NCI-H2029 treated with DMSO at 0.1 percent for 48 hours (cell line): ENCODE measurements around the gene PDS5B.

ENCODE experiments used
- DNase-seq: peaks from one replicate; lab custom pipeline; 2025; lab: John Stamatoyannopoulos, UW

Gene PDS5B

DNA sequence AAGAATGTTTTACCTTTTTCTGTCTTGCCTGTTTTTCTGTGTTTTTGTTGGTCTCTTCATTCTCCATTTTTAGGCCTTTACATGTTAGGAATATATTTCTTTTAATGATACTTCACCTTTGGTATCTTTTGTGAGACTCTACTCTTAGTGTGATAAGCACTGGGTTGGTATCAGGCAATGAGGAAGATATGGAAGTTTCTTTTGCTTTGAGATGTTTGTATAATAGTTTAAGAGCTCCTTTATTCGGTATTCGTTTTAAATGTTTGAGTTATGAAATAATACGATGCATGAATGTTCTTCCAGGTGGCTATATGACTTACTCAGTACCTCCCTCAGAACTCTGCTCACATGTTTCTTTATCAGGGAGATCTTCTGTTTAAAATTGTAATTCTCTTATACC, 144.8 kb downstream of the PDS5B start:
- DNase-seq = no peak

DNA sequence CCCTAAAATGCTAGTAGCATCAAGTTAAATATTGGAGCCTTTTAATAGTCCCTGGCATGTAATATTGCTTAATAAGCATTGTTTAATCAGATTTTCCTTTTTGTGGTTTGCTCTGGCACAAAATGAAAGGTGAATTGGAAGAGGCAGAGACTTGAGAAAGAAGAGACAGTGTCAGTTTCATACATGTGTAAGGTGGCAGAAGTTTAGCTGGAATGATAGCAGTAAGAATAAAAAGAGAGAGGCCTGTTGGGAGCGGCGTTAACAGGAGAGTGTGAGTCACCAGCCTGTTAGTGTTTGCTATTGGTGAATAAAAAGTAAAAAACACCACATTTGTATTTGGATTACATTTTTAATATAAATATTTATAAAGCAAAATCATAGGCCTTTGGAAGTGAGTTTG, 145.3 kb downstream of the PDS5B start:
- DNase-seq = no peak

DNA sequence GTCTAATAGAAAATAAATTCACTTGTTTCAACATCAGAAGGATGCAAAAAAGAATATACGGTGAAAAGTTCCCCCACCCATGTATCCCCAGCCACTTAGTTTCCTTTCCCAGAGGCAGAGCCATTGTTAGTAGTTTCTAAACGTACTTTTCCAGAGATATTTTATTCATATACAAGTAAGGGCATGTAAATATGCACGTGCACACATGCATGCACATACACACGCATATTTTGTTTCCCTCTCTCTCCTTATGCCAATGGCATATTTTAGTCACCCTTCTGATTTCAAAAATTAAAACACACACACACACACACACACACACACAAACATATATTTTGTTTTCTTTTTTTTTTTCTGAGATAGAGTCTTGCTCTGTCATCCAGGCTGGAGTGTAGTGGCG, 147.4 kb downstream of the PDS5B start:
- no peak for DNase-seq

DNA sequence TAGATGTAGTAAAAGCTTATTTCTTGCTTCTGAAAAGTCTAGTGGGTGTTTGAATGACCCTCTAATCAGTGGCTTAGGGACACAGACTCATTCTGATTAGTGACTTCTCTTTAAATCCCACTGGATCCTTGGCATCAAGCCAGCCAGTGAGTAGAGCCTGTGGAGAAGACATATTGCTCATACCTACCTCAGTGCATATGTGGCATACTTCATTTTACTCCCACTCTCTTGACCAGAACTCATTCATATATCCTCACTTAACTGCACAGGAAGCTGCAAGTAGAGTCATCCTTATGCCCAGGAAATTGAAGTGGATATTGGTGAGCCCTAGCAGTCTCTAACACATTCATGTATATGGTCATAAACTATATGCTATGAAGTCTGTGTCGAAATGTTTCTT, 148.3 kb downstream of the PDS5B start:
- no peak for DNase-seq

DNA sequence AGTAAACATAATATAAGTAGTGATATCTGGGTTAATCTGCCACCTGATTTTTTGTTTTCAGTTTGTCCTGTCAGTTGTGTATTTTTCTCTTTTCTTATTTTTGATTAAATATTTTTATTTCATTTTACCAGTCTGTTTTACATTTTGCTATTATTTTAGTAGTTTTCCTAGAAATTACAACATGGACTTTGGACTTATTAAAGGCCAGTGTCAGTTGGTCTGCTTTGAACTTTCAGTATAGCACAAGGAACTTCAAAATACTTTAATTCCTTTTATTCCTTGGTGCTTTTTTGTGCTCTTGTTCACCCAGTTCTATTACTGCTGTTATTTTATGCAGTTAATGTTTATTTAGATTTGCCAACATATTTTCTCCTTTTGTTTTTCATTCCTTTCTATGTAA, 149.6 kb downstream of the PDS5B start:
- DNase-seq = no peak

DNA sequence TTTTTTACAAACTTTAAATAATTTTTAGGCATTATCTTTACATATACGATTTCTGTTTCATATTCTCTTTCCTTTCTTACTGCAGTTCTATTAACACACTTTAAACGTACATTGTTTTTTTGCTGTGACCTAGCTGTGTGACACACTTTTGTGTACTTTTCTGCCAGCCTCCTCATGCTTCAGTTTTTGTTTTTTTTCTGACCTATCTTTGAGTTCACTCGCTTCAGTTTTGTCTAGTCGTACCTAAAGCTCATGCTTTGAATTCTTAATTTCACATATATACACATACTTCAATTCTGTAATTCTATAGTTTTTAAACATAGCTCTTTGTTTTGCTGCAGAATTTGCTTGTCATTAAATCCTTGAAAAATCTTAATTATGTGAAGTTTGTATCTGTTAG, 150.4 kb downstream of the PDS5B start:
- no peak for DNase-seq

DNA sequence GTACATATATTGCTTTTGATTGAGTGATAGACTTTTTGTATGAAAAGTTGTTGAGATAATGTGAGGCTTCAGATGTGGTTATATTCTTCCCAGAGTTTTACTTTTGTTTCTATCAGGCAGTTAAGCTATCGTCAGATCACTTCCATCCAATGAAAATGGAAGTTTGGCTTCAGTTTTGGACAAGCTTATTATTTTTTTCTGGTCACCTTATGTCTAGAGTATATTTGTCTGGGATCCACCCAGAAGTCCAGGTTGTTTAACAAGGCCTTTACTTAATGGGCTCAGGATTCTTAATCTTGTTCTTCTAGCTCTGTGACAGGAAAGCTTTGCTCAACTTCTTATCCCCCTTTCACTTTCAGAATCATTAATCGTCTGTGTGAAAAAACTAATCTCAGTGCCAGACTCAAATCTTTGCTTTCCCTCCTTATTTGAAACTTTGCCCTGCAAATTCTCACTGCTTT, 150.9 kb downstream of the PDS5B start:
- DNase-seq = no peak

DNA sequence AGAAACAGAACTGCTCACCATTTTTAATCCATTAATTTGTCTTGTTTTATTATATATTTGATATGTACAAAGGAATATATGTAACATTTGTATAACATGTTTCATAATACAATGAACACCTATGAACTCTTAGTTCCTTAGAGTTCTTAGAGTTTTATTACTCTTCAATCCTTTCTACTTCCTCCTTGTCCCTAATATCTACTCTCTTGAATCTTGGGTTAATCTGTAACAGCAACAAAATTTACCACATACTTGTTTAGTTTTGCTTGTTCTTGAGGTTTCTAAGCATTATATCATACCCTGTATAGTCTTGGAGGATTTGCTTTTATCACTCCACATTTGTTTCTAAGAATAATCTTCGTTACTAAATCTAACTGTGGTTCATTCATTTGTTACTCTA, 151.4 kb downstream of the PDS5B start:
- DNase-seq = no peak

DNA sequence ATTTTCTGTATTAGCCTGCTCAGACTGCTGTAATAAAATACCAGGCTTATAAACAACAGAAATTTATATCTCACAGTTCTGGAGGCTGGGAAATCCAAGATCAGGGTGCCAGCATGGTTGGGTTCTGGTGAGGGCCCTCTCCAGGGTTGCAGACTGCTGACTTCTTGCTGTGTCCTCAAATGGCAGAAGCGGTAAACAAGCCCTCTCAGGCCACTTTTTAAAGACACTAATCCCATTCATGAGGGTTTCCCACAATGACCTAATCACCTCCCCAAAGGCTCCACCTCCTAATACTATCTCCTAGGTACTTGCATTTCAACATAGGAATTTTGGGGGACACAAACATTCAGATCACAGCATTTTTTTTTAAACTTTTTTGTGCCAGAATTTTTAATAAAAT, 159.3 kb downstream of the PDS5B start:
- no peak for DNase-seq

DNA sequence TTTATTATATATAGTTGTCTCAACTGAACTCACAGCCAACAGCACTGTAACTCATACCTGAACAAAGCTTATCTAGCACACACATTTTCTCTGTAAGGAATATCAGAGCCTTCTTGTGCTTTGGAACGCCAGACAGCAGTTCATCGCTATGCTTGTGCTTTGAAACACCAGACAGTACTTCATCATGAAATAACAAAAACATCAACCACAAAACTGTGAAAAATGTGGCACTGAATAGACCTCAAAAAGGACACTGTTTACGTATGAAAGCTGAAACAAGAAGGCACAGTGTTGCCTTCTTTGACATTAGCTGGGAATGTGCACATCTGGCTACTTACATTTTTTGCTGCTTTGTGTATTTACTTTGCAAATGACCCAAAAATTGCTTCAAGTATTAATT, 160.2 kb downstream of the PDS5B start:
- DNase-seq = no peak

DNA sequence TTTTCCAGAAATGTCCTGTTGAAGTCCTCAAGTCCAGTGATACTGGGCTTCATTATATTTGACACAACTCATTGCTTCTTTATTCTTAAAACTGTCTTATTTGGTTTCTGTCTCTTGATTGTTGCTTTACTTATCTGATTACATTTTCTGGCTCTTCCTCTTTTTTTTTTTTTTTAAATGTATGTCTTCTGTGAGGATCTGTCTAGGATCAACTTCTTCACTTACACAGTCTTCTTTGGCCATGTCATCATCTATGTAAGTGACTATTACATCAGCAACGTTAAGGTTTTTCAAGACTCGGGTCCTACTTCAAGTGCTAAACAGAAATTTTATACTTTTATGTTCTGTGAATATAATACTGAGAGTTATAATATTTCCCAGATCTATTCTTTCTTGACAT, 162.1 kb downstream of the PDS5B start:
- DNase-seq = no peak

DNA sequence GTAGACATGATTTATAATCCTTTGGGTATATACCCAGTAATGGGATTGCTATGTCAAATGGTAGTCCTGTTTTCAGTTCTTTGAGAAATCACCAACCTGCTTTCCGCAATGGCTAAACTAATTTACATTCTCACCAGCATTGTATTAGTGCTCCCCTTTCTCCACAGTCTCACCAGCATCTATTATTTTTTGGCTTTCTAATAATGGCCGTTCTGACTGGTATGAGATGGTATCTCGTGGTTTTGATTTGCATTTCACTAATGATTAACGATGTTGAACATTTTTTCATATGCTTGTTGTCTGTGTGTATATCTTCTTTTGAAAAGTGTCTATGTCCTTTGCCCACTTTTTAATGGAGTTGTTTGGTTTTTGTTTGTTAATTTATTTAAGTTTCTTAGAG, 165.1 kb downstream of the PDS5B start:
- DNase-seq = no peak

DNA sequence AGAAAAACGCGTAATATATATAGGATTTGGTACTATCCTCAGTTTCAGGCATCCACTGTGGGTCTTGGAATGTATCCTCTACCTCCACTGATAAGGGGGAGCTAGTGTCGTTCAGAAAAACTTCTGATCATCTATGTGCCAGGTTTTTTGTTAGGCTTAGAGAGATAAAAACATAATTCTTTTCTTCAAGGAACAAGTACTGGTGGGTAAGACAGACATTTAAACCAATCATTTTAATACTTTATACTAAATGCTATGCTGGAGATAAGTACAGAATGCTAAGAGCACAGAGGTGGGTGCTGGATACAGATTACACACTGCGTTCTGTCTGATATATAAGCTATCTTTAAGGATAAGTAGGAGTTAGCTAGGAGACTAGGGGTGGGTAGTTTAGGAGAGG, 166.1 kb downstream of the PDS5B start:
- no peak for DNase-seq

DNA sequence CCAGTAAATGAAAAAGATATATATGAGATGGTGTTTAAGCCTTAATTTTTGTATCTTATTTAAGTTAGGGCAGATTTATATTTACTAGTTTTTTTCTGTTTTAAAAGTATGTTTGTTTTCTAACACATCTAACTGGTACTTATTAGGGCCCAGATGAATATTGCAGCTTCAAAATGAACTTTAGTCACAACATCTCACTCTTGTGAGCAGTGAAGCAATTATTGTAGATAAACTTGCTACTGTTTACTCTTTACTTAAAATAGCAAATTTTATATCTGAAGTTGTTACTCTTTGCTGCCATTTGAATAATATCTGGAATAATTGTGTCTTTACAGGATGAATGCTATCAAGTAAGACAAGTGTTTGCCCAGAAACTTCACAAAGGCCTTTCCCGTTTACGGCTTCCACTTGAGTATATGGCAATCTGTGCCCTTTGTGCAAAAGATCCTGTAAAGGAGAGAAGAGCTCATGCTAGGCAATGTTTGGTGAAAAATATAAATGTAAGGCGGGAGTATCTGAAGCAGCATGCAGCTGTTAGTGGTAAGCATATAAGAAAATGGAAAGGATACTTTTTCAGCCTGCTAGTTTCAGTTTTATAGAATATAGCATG, 166.8 kb downstream of the PDS5B start:
- peak; percentile 19 for DNase-seq

DNA sequence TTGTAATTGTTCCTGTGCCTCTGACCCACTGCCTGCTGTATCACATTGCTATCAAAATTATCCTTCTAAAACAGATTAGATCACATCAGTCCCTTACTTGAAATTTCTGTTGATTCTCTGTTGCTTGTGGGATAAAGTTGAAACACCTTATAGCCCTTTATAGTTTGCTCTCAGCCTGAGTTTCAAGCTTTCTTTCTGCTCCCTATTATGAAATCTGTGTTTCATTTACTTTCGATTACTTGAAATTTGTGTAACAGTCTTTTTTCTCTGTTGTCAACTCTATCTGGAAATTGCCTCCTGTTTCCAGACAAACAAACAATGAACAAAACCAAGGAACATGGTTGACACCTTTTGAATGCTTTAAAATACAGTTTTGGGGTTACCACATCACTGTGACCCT, 167.9 kb downstream of the PDS5B start:
- DNase-seq = no peak

DNA sequence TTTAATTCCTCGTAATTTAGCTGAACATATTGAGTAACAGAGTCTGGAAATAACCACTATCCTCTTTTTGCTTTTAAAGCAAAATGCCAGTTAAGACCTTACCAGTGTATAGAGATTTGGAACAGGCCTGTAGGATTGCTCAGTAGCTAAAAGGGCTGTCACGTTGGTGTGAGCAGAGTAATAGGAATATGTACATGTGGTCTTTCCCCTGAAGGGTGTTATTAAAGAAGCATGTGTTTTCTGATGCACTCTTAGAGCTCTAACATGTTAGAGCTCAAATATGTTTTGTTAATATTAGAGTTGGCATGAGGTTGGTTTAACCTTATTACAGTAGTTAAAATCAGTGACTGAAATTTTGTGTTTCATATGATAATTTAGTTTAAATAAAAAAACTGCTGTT, 172.9 kb downstream of the PDS5B start:
- no peak for DNase-seq

DNA sequence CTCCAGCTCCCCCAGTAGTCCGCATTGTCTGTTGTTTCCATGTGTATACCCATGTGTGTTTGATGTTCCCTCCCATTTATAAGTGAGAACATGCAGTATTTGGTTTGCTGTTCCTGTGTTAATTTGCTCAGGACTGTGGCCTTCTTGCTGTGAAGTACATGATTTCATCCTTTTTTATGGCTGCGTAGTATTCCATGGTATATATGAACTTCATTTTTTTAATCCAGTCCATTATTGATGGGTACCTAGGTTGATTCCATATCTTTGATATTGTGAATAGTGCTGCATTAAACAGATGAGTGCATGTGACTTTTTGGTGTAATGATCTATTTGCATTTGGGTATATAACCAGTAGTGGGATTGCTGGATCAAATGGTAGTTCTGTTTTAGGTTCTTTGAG, 175.2 kb downstream of the PDS5B start:
- no peak for DNase-seq

DNA sequence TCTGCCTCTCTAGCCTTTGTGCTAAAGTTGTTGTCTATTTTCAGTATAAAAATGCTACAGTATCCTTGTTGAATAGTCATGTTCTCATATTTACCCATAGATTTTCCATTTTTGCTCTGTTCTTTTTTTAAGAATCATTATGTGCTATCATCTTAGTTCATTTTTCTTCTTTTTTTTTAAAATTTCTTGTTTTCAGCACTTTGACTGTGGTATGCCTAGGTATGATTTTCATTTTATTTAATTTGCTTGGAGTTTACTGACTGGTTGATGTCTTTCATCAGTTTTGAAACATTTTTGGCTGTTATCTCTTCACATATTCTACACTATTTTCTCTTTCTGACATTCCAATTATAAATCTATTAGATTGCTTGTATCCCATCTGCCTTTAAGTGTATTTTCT, 192.9 kb downstream of the PDS5B start:
- DNase-seq = no peak

DNA sequence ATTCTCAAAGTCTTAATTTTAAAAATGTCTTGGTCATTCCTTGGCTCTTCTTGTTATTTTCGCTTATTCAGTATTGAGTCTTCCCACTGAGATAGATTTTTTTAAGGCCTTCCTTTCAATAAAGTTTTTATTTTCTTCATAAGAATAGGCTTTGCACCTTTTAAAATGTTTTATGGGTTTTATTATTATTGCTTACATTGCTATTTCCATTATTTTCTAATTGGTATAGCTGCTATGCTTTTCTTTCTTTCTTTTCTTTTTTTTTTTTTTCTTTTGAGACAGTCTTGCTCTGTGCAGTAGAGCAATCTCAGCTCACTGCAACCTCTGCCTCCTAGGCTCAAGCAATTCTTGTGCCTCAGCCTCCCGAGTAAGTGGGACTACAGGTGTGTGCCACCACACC, 195.7 kb downstream of the PDS5B start:
- no peak for DNase-seq

DNA sequence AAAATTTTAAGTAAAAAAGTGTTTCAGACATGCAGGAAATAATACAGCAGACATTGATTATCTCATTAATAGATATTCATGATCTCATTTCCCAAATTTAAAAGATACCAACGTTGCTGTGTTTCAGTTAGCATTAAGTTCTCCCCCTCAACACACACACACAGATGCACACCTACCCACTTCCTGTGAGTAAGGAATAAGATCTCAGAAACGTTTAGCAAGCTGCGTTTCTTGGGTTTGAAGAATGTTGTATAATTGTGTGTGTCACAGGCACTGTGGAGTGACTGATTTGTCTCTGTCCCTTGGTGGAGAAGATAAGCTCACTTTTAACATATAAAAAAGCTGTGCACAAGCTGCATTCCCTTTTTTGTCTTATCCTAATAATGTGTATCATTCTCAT, 196.8 kb downstream of the PDS5B start:
- no peak for DNase-seq

DNA sequence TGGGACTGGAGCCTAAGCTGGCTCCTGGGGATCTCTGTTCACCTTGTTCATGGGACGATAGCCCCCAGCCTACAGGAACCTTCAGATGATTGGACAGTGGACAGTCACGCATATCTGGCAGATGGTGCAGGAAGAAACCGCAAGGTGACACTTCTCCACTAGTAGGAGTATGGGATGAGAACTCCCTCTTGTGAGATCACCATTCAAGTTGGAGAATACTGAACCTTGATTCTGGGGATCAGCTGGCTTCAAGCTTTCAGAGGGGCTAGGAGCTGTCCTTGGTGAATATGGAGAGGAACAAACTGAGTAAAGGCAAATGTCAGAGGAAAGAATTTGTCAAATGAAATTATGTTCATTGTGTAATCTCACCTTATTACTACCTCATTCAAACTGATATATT, 204.5 kb downstream of the PDS5B start:
- no peak for DNase-seq

DNA sequence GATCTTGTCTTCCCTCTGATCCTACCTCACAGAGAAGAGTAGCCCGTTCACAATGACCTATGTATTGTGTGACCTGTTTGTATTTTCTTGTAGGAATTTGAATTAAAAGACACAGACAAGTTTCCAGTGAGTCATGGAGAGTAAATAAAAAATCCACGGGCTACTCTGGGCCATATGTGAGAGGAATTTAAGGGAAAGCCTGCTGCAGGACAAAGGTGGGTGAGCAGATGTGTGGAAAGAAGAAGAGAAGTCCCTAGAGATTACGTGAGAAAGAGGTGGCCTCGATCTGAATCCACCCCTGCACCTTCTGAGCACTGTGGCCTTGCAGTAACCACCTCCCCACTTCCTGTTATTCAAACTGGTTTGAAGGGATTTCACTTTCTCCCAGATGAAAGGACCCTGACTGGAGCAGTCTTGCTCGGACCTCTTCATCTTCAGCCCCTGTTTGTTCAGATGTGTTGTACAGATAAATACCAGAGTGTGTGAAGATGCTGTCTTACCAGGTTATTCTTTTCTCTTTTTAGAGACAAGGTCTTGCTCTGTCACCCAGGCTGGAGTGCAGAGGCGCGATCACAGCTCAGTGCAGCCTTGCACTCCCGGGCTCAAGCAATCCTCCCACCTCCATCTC, 205.4 kb downstream of the PDS5B start:
- DNase-seq = no peak

DNA sequence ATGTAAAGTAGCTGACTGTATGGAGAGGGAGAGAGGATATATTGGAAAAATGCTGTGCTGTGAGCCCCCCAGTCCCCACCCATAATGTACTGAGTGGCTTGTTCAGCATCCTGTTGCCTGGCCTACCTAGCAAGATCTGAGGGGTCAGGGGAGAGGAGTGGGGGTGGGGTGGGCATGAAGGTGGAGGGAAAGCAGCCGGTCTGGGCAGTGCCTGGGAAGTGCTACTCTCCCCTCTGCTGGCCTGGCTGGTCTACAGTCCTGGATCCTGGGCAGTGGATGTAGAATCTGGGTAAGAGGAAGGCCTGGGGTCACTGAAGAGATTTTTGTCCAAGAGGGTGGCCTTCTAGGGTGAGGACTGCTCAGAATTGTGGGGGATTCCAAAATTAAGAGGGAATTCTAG, 210.5 kb downstream of the PDS5B start:
- no peak for DNase-seq

DNA sequence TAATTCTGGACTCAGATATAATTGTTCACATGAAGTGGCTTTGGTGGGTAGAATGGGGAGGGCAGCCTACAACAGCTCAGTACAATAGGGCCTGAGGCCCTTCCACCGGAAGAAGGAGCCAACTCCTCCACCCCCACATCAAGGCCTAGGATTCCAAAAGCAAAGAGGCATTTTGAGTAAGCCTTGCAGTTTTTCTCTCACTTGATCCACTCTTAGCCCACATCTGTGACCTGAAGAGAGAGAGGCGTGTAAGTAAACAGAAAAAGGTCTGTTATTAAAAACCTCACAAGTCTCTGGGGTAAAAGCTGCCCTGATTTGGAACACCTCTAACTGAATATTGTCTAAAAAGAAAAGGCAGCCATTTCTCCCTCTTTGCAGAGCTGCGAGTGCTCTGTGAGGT, 215.9 kb downstream of the PDS5B start:
- no peak for DNase-seq
